HUES64 (cell line): Measurements from ENCODE around the gene CDX1.

Experiments
- H3K27ac ChIP-seq: 2 replicates; pipeline ENCODE4 v1.7.0; 2013; ENCODE audit warnings: low read depth, low read length, inconsistent platforms
- H3K27me3 ChIP-seq: 2 replicates; pipeline ENCODE4 v1.6.1; 2013; ENCODE audit warnings: mild to moderate bottlenecking, low read length; ENCODE audit not compliant: insufficient read depth
- H3K36me3 ChIP-seq: 2 replicates; pipeline ENCODE4 v1.6.1; 2013; ENCODE audit warnings: mild to moderate bottlenecking, low read length; ENCODE audit not compliant: insufficient read depth
- H3K4me1 ChIP-seq: 2 replicates; pipeline ENCODE4 v1.6.1; 2013; ENCODE audit warnings: mild to moderate bottlenecking, low read length, moderate library complexity; ENCODE audit not compliant: insufficient read depth
- H3K4me3 ChIP-seq: 2 replicates; pipeline ENCODE4 v1.5.1; 2013; ENCODE audit warnings: mild to moderate bottlenecking, low read length, moderate library complexity
- H3K9ac ChIP-seq: 2 replicates; pipeline ENCODE4 v1.6.1; 2013; ENCODE audit warnings: mild to moderate bottlenecking, low read depth, low read length
- H3K9me3 ChIP-seq: 2 replicates; pipeline ENCODE4 v1.6.1; 2013; ENCODE audit warnings: low read depth, low read length; ENCODE audit not compliant: insufficient read depth
- WGBS: fragments of 150-250, 120-280 bp; methylation state at CpG from one replicate; pipeline ENCODE4 v1.1.7; 2013; ENCODE audit warnings: missing lambda C conversion rate; 5-methylcytosine and 5-hydroxymethylcytosine counted together

Gene CDX1

DNA sequence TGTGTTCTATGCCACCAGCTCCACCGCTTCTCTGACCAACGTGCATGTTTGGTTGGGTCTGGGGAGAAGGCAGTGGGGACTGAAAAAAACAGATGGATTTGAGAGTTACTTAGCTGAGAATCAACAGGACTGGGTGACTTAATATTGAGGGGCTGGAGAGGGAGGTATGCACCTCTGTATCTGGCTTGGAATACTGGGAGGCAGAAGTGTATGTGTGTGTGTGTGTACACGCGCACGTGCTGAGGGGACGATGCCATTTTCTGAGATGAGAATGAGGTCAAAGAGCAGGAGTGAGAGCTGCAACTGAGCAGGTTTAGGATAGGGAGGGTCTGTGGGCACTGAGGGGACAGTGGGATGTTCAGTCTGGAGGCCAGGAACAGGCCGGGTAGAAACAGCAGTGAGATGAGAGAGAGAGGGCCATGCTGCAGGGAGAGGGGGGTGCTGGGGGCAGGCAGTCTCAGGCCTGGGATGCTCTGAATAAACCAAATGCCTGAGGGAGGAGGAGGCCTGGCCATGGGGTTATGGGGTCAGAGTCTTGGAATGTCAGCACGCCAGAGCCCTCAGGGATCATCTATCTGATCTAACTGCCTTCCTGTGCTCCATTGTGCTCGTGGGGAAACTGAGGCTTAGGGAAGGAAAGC lies 24.9 kb upstream of the CDX1 start:
- H3K4me3 ChIP-seq = no peak overlapping the region
- H3K36me3 ChIP-seq = no peaks in the 10 kb centered on the region
- no peaks in the 10 kb centered on the region for H3K27me3 ChIP-seq
- 71% methylated on average over 9 of the region's 9 CpGs for WGBS
- H3K9ac ChIP-seq = no peak overlapping the region
- H3K9me3 ChIP-seq = no peaks in the 10 kb centered on the region
- peaks cover 57% of the 10 kb centered on the region for H3K4me1 ChIP-seq
- H3K27ac ChIP-seq = no peak overlapping the region

- Histone ChIP-seq H3K27ac (no peak overlapping the region), H3K4me1 (peaks cover 52% of the 10 kb centered on the region), H3K9me3 (no peaks in the 10 kb centered on the region), H3K4me3 (no peak overlapping the region), H3K36me3 (no peaks in the 10 kb centered on the region), H3K9ac (no peak overlapping the region), H3K27me3 (no peaks in the 10 kb centered on the region)
- WGBS = 84% methylated on average over 14 of the region's 14 CpGs
Observed at GRCh38 chr5:150142185-150142958, 24.2 kb upstream of the CDX1 start.

DNA sequence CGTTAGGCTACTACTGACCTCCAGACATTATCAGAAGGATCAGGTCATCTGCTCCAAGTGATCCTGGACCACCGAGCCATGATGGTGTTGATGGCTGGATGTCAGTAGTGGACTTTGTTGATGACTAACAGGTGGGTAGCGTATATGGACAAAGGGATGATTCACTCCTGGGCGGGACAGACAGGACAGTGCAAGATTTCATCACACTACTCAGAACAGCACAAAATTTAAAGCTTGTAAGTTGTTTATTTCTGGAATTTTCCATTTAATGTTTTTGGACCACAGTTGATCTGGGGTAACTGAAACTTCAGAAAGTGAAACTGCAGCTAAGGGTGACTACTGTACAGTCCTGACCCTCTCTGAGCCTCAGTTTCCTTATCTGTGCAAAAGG lies 23.6 kb upstream of the CDX1 start:
- Histone ChIP-seq H3K4me3 (no peak overlapping the region), H3K9me3 (no peaks in the 10 kb centered on the region), H3K36me3 (no peaks in the 10 kb centered on the region), H3K27me3 (no peaks in the 10 kb centered on the region), H3K9ac (no peak overlapping the region), H3K27ac (no peak overlapping the region), H3K4me1 (peaks cover 46% of the 10 kb centered on the region)
- 93% methylated on average over 4 of the region's 4 CpGs for WGBS

DNA sequence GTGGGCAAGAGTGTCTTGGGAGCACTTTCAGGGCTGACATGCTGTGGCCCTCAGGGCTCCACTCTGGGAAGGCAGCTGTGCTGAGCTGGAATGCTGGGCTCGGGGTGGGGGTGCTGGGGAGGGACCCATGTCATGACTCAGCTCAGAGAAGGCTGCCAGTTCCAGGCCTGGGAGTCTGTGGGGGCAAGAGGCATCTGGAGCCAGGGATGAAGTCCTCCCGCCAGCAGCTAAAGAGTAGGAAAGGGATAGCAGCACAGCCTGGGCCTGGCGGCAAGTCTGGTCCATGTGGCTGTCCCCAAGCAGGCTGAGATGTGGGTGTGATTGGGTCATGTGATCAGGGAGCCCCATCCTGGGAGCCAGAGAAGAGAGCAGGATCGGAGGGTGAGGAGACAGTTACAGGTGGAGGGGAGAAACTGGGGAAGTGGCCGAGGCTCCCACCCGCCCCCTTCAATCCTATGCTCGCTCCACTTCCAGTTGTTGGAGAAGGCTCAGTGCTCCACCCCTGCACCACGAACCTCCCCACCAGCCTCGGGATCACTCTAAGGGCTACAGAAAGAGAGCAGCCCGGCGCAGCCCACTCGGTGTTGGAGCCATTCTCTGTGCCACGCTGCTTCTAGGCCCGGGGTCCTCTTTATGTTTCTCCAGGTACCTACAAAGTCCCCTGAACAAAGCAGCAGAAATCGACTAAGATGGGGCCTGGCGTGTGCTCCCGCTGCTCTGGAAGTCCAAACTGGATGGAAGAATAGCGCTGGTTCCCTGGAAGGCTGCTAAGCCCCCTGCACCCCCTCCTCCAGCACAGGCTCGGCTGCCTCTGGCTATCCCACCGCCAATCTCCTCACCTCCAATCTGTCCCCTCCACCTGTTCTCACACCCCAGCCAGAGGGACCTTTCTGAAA lies 23.0 kb upstream of the CDX1 start:
- 68% methylated on average over 20 of the region's 20 CpGs for WGBS
- H3K4me3 ChIP-seq = no peak overlapping the region
- no peak overlapping the region for H3K27ac ChIP-seq
- no peaks in the 10 kb centered on the region for H3K36me3 ChIP-seq
- H3K9me3 ChIP-seq = no peaks in the 10 kb centered on the region
- peaks cover 40% of the 10 kb centered on the region for H3K4me1 ChIP-seq
- no peaks in the 10 kb centered on the region for H3K27me3 ChIP-seq
- no peak overlapping the region for H3K9ac ChIP-seq

GRCh38 chr5:150144246-150144801 lies 22.3 kb upstream of the CDX1 start:
- Histone ChIP-seq H3K4me3 (no peak overlapping the region), H3K27ac (no peak overlapping the region), H3K4me1 (peaks cover 32% of the 10 kb centered on the region), H3K9ac (no peak overlapping the region), H3K9me3 (no peaks in the 10 kb centered on the region), H3K36me3 (no peaks in the 10 kb centered on the region), H3K27me3 (no peaks in the 10 kb centered on the region)
- 44% methylated on average over 14 of the region's 14 CpGs for WGBS

- Histone ChIP-seq H3K27ac (no peak overlapping the region), H3K27me3 (no peaks in the 10 kb centered on the region), H3K4me1 (peaks cover 30% of the 10 kb centered on the region), H3K9me3 (no peaks in the 10 kb centered on the region), H3K36me3 (no peaks in the 10 kb centered on the region), H3K9ac (no peak overlapping the region), H3K4me3 (no peak overlapping the region)
- 59% methylated on average over 4 of the region's 4 CpGs for WGBS
Observed at GRCh38 chr5:150144879-150145278, 21.7 kb upstream of the CDX1 start.

GRCh38 chr5:150146235-150146634 lies 20.3 kb upstream of the CDX1 start:
- no peak overlapping the region for H3K4me3 ChIP-seq
- peaks cover 26% of the 10 kb centered on the region for H3K4me1 ChIP-seq
- no peaks in the 10 kb centered on the region for H3K36me3 ChIP-seq
- no peak overlapping the region for H3K27ac ChIP-seq
- WGBS = 93% methylated on average over 5 of the region's 5 CpGs
- H3K9me3 ChIP-seq = no peaks in the 10 kb centered on the region
- H3K9ac ChIP-seq = no peak overlapping the region
- no peaks in the 10 kb centered on the region for H3K27me3 ChIP-seq

DNA sequence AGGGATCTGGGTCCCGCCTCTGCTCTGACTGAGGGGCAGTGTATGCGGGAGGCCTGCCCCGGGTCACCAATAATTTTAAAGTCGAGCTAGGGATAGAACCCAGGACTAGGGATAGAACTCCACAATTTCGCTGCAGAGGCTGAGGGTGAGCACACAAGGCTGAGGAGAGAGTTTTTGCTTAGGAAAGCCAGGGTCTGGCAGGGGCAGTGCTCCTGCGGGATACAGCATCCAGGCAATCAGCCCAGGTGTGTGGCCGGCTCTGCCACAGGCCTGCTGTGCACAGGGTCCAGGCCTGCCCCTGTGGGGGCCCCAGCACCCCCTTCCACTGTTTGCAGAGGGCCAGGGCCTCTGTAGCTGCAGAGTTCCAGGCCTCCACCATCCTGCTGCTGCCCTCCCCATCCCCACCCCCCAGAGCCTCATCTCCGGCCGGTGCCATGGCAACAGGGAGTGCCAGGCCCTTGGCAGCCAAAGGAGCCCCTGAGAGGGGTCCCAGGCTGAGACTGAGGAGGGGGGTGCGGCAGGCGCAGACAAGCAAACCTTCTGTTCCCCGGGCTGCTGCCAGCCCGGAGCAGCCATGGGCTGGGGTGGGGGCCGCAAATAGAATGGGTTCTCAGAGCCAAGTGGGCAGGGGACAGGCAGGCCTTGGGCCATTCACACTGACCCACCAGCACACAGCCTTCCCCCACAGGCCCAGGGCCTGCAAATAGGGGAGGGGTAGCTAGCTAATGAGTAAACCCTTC lies 19.5 kb upstream of the CDX1 start:
- no peaks in the 10 kb centered on the region for H3K36me3 ChIP-seq
- no peaks in the 10 kb centered on the region for H3K9me3 ChIP-seq
- H3K4me3 ChIP-seq = no peak overlapping the region
- H3K9ac ChIP-seq = no peak overlapping the region
- peaks cover 21% of the 10 kb centered on the region for H3K4me1 ChIP-seq
- no peaks in the 10 kb centered on the region for H3K27me3 ChIP-seq
- WGBS = 91% methylated on average over 14 of the region's 14 CpGs
- H3K27ac ChIP-seq = no peak overlapping the region

GRCh38 chr5:150147670-150148069 lies 18.9 kb upstream of the CDX1 start:
- no peak overlapping the region for H3K9ac ChIP-seq
- no peaks in the 10 kb centered on the region for H3K36me3 ChIP-seq
- no peaks in the 10 kb centered on the region for H3K9me3 ChIP-seq
- no peak overlapping the region for H3K27ac ChIP-seq
- no peaks in the 10 kb centered on the region for H3K27me3 ChIP-seq
- no peak overlapping the region for H3K4me3 ChIP-seq
- peaks cover 17% of the 10 kb centered on the region for H3K4me1 ChIP-seq
- 95% methylated on average over 7 of the region's 7 CpGs for whole genome bisulfite sequencing

DNA sequence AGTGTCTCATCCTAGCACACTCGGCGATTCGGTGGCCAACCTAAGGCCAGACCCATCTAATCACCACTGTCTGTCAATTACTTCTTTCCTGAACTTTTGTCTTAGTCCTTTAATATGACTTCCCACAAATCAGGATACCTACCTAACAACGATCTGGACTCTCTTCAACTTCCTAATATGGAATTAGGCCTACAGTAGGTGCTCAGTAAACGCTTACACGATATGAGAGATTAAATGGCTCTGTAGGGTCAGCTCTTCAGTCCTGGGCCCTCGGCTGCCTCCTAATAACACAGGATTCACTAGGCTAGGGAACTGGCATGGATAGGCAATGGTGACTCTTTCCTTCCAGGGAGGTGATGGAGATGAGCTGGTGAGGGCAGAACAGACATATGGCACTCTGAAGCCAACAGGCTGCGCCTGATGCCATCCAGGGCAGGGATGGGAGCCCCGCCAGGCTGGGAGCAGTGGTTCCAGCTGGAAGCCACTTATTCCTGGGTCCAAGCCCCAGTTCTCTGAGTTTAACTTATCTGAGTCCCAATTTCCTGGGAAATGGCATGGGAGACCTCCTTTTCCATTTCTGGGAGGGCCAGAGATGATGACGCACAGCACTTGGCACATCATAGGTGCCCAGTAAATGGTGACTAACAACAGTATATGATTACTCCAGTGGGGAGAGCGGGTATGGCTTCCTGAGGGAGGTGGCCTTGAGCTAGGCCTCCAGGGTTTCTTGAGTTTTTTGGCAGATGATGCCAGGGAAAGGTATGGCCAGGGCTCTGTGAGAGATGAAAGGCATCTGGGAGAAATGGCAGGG lies 18.3 kb upstream of the CDX1 start:
- no peak overlapping the region for H3K27ac ChIP-seq
- no peak overlapping the region for H3K4me3 ChIP-seq
- 95% methylated on average over 11 of the region's 11 CpGs for WGBS
- H3K9ac ChIP-seq = no peak overlapping the region
- H3K4me1 ChIP-seq = peaks cover 18% of the 10 kb centered on the region
- H3K27me3 ChIP-seq = no peaks in the 10 kb centered on the region
- no peaks in the 10 kb centered on the region for H3K36me3 ChIP-seq
- H3K9me3 ChIP-seq = no peaks in the 10 kb centered on the region
